Kidney (tissue), 14 donors: ENCODE results near the gene DIS3L2. TPM values are rescaled to one million over a fixed set of nuclear protein-coding genes. Genes with fewer than 3 reads are reported as not detected.
"Not testable (repeated sequence)": the region's sequence is repeated elsewhere in the genome, so short reads cannot be mapped to it uniquely, and the experiment has no call there.

ENCODE experiments used
- DNase-seq, 5 donors: peaks; one replicate each; pipeline ENCODE4 v3.0.0-alpha.2; 2013 to 2020
- FAIRE-seq: peaks from 2 replicates; lab custom pipeline; 2012; peaks lifted over from hg19 to GRCh38; lab: Jason Lieb, UNC
- H3K27ac ChIP-seq, 2 donors: one replicate each; pipeline ENCODE4 v1.7.0; 2013; ENCODE audit warnings: low read depth in 2 of 2, low read length in 2 of 2, inconsistent platforms in 1 of 2
- H3K27me3 ChIP-seq: one replicate; pipeline ENCODE4 v1.7.1; 2013; ENCODE audit warnings: low read length, inconsistent platforms; ENCODE audit not compliant: control insufficient read depth, insufficient read depth
- H3K36me3 ChIP-seq, 3 donors: one replicate each; pipeline versions ENCODE4 v1.7.0 to v1.7.1; 2013; ENCODE audit warnings: low read length in 3 of 3, control low read depth in 1 of 3, inconsistent platforms in 1 of 3; ENCODE audit not compliant: insufficient read depth in 3 of 3, control insufficient read depth in 2 of 3
- H3K4me1 ChIP-seq, 3 donors: one replicate each; pipeline versions ENCODE4 v1.7.0 to v1.7.1; 2013; ENCODE audit warnings: low read length in 3 of 3, inconsistent platforms in 1 of 3, low read depth in 1 of 3; ENCODE audit not compliant: control insufficient read depth in 2 of 3, insufficient read depth in 2 of 3
- H3K4me3 ChIP-seq, 3 donors: one replicate each; pipeline versions ENCODE4 v1.7.0 to v1.8.1; 2013; ENCODE audit warnings: low read length in 3 of 3, control low read depth in 1 of 3, inconsistent platforms in 1 of 3
- H3K9ac ChIP-seq, 3 donors: one replicate each; pipeline versions ENCODE4 v1.7.0 to v1.7.1; 2013; ENCODE audit warnings: low read length in 3 of 3, control low read depth in 1 of 3, inconsistent platforms in 1 of 3
- H3K9me3 ChIP-seq, 3 donors: one replicate each; pipeline versions ENCODE4 v1.7.0 to v1.7.1; 2013; ENCODE audit warnings: low read length in 3 of 3, control low read depth in 1 of 3, inconsistent platforms in 1 of 3; ENCODE audit not compliant: control insufficient read depth in 2 of 3, insufficient read depth in 1 of 3
- CTCF ChIP-seq: IDR thresholded peaks from 3 replicates; pipeline ENCODE4 v1.5.1; 2012; ENCODE audit warnings: mild to moderate bottlenecking, moderate library complexity, borderline replicate concordance; ENCODE audit not compliant: insufficient read depth; ENCODE audit errors: extremely low read depth
- intact Hi-C: fragments of 100-400 bp; cut with DNase I; formaldehyde crosslinking; loops from one replicate; pipeline ENCODE4 v1.11.1; 2022
- polyA plus RNA-seq: library from polyadenylated mRNA; stranded (reverse); fragments of 350-450 nt; fragmentation: Illumina TruSeq; extraction: RNeasy Lipid Tissue Mini Kit (QIAGEN cat#74804); gene quantifications from one replicate; pipeline ENCODE4 v1.2.3, GENCODE V29; 2014; ENCODE audit warnings: low read depth, low replicate concordance; ENCODE audit not compliant: insufficient read depth
- total RNA-seq: library from RNA; stranded (reverse); fragmentation: NEBNext Ultra II Directional; extraction: Animal tissue kit (Norgen Biotek cat#: 25700); gene quantifications from one replicate; pipeline ENCODE4 v1.2.1, GENCODE V29; 2021
- donor health status: control.
- donor health status: control.
- donor health status: control.
- donor health status: control.
- donor health status: control.
- donor health status: DM: yes; HTN: yes; CAD: no.
- donor health status: Normal renal cell carcinoma (clear cell type).

Gene DIS3L2
- total and polyA plus RNA-seq, 2 donors from 2014 or later, result 12.3 to 47.7 TPM

GRCh38 chr2:232326274-232327104 lies 365.0 kb downstream of the DIS3L2 start:
- not testable (repeated sequence) for H3K27me3 ChIP-seq, H3K36me3 ChIP-seq, FAIRE-seq, H3K27ac ChIP-seq, H3K4me3 ChIP-seq, H3K9ac ChIP-seq, H3K4me1 ChIP-seq, H3K9me3 ChIP-seq
- DNase-seq, result peak in 2 of 5 donors; percentile 8 to 49
- intact Hi-C loops, result loop anchor here (10.0 kb wide), 1 partner anchor 402 kb away; the partner anchor contains the start of gene NPPC

- peak; percentile 88 for TF ChIP-seq CTCF
- no peak overlapping the region for H3K27ac ChIP-seq
- H3K9ac ChIP-seq, result no peak overlapping the region
- no peaks in the 10 kb centered on the region for H3K9me3 ChIP-seq
- H3K36me3 ChIP-seq, result no peaks in the 10 kb centered on the region
- no peak for FAIRE-seq
- intact Hi-C loops, result loop anchor here (10.0 kb wide), 1 partner anchor 403 kb away; the partner anchor contains the start of gene NPPC
- H3K4me1 ChIP-seq, result peaks cover 0 to 8% (median 0%) of the 10 kb centered on the region in 3 donors
- DNase-seq, result peak; percentile 67 to 85 (median 80)
- H3K4me3 ChIP-seq, result no peak overlapping the region
- H3K27me3 ChIP-seq, result no peaks in the 10 kb centered on the region
These were observed 365.9 kb downstream of the DIS3L2 start for GRCh38 chr2:232327105-232328031.

GRCh38 chr2:232328032-232328422 lies 366.5 kb downstream of the DIS3L2 start:
- H3K27ac ChIP-seq, result no peak overlapping the region
- DNase-seq (peak in 2 of 5 donors; percentile 33 to 41), FAIRE-seq (no peak)
- intact Hi-C loops, result loop anchor here (10.0 kb wide), 1 partner anchor 403 kb away; the partner anchor contains the start of gene NPPC
- no peaks in the 10 kb centered on the region for H3K27me3 ChIP-seq
- peaks cover 0 to 4% (median 0%) of the 10 kb centered on the region in 3 donors for H3K4me1 ChIP-seq
- no peaks in the 10 kb centered on the region for H3K9me3 ChIP-seq
- no peaks in the 10 kb centered on the region for H3K36me3 ChIP-seq
- H3K9ac ChIP-seq, result no peak overlapping the region
- no peak for TF ChIP-seq CTCF
- H3K4me3 ChIP-seq, result no peak overlapping the region
